NT2/D1 (cell line): ENCODE data around the gene COA1.

Experiments
- SUZ12 ChIP-seq: IDR thresholded peaks from 2 replicates; pipeline ENCODE4 v1.6.1; 2011; ENCODE audit not compliant: insufficient read length, insufficient read depth; ENCODE audit errors: extremely low read depth
- YY1 ChIP-seq: IDR thresholded peaks from 2 replicates; pipeline ENCODE4 v1.6.1; 2011; ENCODE audit not compliant: insufficient read length, insufficient read depth
- ZNF274 ChIP-seq: IDR thresholded peaks from 2 replicates; pipeline ENCODE4 v1.6.1; 2011; ENCODE audit warnings: mild to moderate bottlenecking, low read depth, low read length

- TF ChIP-seq SUZ12 (no peak), ZNF274 (no peak), YY1 (no peak)
Observed at GRCh38 chr7:43703573-43703972, 25.8 kb downstream of the COA1 start.
